Esophagus squamous epithelium (tissue), 5 donors: ENCODE results near the gene BBX. TPM values are rescaled to one million over a fixed set of nuclear protein-coding genes. Genes with fewer than 3 reads are reported as not detected.

Experiments
- DNase-seq: peaks from one replicate; lab custom pipeline; 2025; lab: John Stamatoyannopoulos, UW
- H3K27ac ChIP-seq, 4 donors: fragments of 200-600 bp; sonication (generic); one replicate each; pipeline ENCODE4 v1.5.1; 2016 to 2019; ENCODE audit warnings: mild to moderate bottlenecking in 1 of 4
- H3K27me3 ChIP-seq, 4 donors: fragments of 200-600 bp; sonication (generic); 1 replicate in 3 of 4; 2 replicates in 1 of 4; pipeline versions ENCODE4 v1.5.1 to v1.6.0; 2017 to 2021; ENCODE audit warnings: antibody characterized with exemption in 1 of 4
- H3K36me3 ChIP-seq, 3 donors: fragments of 200-600 bp; sonication (generic); one replicate each; pipeline ENCODE4 v1.5.1; 2016 to 2019
- H3K4me1 ChIP-seq, 3 donors: fragments of 200-600 bp; sonication (generic); one replicate each; pipeline ENCODE4 v1.5.1; 2017 to 2019
- H3K4me3 ChIP-seq, 4 donors: fragments of 200-600 bp; sonication (generic); 1 replicate in 3 of 4; 2 replicates in 1 of 4; pipeline ENCODE4 v1.5.1; 2016 to 2019; ENCODE audit warnings: mild to moderate bottlenecking in 2 of 4, moderate library complexity in 1 of 4
- H3K9me3 ChIP-seq, 3 donors: fragments of 200-600 bp; sonication (generic); one replicate each; pipeline ENCODE4 v1.5.1; 2016 to 2019
- CTCF ChIP-seq, 6 experiments: fragments of 450-650 bp in 4 of 6; fragments of 200-600 bp in 2 of 6; sonication (generic) in 2 of 6; IDR thresholded peaks; one replicate each; pipeline ENCODE4 v1.5.1; 2016 to 2019; ENCODE audit warnings: antibody characterized with exemption in 6 of 6, mild to moderate bottlenecking in 4 of 6, moderate library complexity in 4 of 6
- POLR2A ChIP-seq, 4 donors: fragments of 450-650 bp; IDR thresholded peaks; one replicate each; pipeline ENCODE4 v1.6.1; 2017; ENCODE audit warnings: antibody characterized with exemption in 4 of 4, mild to moderate bottlenecking in 4 of 4, moderate library complexity in 3 of 4
- WGBS, 2 donors: methylation state at CpG; one replicate each; pipeline ENCODE4 v1.1.5; 2018; 5-methylcytosine and 5-hydroxymethylcytosine counted together
- intact Hi-C: fragments of 100-400 bp; cut with DNase I; formaldehyde crosslinking; loops from one replicate; pipeline ENCODE4 v1.15.0; 2022
- total RNA-seq, 4 donors: library from RNA; depleted of rRNA; stranded (reverse); fragments of >200 nt; gene quantifications; one replicate each; pipeline ENCODE4 v1.1.0, GENCODE V29; 2016
- donor health status: DM: yes; HTN: yes; CAD: no.

Gene BBX
- total RNA-seq, 4 donors from 2014 or later = 12.5 to 49.5 (median 35.8) TPM

- DNase-seq = no peak
- no peaks in the 10 kb centered on the region for H3K4me1 ChIP-seq
- no peaks in the 10 kb centered on the region for H3K9me3 ChIP-seq
- no peak for TF ChIP-seq CTCF (IDR thresholded peaks at IDR 0.05)
- no peak overlapping the region for H3K27ac ChIP-seq
- whole genome bisulfite sequencing, 2 donors = 78 to 82% methylated on average over 2 of the region's 2 CpGs
- H3K27me3 ChIP-seq = no peaks in the 10 kb centered on the region
- peaks cover 0 to 25% (median 0%) of the 10 kb centered on the region in 3 donors for H3K36me3 ChIP-seq
- no peak overlapping the region for H3K4me3 ChIP-seq
- intact Hi-C loops = no loop called here
These were observed 195.8 kb downstream of the BBX start for GRCh38 chr3:107718547-107718946.

GRCh38 chr3:107727102-107727501 is 204.3 kb downstream of the BBX start:
- no peak for DNase-seq

DNA sequence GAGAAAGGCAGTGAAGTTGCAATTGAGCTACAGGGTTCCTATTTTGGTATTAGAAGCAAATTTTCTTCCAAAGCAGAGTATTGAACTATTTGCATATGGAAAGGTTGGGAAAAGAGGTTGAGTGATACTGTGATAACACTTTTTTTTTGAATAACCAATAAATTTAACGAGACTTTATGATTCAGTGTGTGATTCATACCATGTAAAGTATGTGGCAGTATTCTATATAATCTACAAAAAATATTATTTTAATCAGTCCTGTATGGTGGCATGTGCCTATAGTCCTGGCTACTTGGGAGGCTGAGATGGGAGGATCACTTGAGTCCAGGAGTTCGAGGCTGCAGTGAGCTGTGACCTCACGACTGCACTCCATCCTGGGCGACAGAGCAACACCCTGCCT is 206.9 kb downstream of the BBX start:
- TF ChIP-seq CTCF (IDR thresholded peaks at IDR 0.05) (no peak), POLR2A (IDR thresholded peaks at IDR 0.05) (no peak)
- WGBS, 2 donors = 90 to 91% methylated on average over 4 of the region's 4 CpGs
- intact Hi-C loops = no loop called here
- Histone ChIP-seq H3K27me3 (no peaks in the 10 kb centered on the region), H3K4me3 (no peak overlapping the region), H3K36me3 (peaks cover 0 to 48% (median 4%) of the 10 kb centered on the region in 3 donors), H3K27ac (no peak overlapping the region), H3K9me3 (no peaks in the 10 kb centered on the region), H3K4me1 (no peaks in the 10 kb centered on the region)
- DNase-seq = no peak

More at GRCh38 chr3:107727102-107727501, 204.3 kb downstream of the BBX start:
- Histone ChIP-seq H3K27ac (no peak overlapping the region), H3K36me3 (peaks cover 0 to 31% (median 4%) of the 10 kb centered on the region in 3 donors), H3K27me3 (no peaks in the 10 kb centered on the region), H3K9me3 (no peaks in the 10 kb centered on the region), H3K4me3 (no peak overlapping the region), H3K4me1 (no peaks in the 10 kb centered on the region)
- WGBS, 2 donors = 86 to 92% methylated on average over 4 of the region's 4 CpGs
- intact Hi-C loops = no loop called here
- no peak for TF ChIP-seq POLR2A (IDR thresholded peaks at IDR 0.05)
- TF ChIP-seq CTCF (IDR thresholded peaks at IDR 0.05) = no peak

GRCh38 chr3:107734317-107734716 is 211.6 kb downstream of the BBX start:
- intact Hi-C loops = no loop called here
- H3K4me1 ChIP-seq = no peaks in the 10 kb centered on the region
- peaks cover 0 to 45% (median 4%) of the 10 kb centered on the region in 3 donors for H3K36me3 ChIP-seq
- no peak for DNase-seq
- TF ChIP-seq CTCF (IDR thresholded peaks at IDR 0.05) (no peak), POLR2A (IDR thresholded peaks at IDR 0.05) (no peak)
- no peak overlapping the region for H3K27ac ChIP-seq
- no peaks in the 10 kb centered on the region for H3K27me3 ChIP-seq
- 72 to 75% methylated on average over 3 of the region's 3 CpGs for WGBS, 2 donors
- H3K9me3 ChIP-seq = no peaks in the 10 kb centered on the region
- H3K4me3 ChIP-seq = no peak overlapping the region

- no peak for TF ChIP-seq POLR2A (IDR thresholded peaks at IDR 0.05)
- TF ChIP-seq CTCF (IDR thresholded peaks at IDR 0.05) = no peak
- no peaks in the 10 kb centered on the region for H3K9me3 ChIP-seq
- no peaks in the 10 kb centered on the region for H3K4me1 ChIP-seq
- no peak overlapping the region for H3K4me3 ChIP-seq
- no peaks in the 10 kb centered on the region for H3K27me3 ChIP-seq
- H3K27ac ChIP-seq = no peak overlapping the region
- intact Hi-C loops = no loop called here
- no peak for DNase-seq
- peaks cover 0 to 28% (median 0%) of the 10 kb centered on the region in 3 donors for H3K36me3 ChIP-seq
These were observed 215.2 kb downstream of the BBX start for GRCh38 chr3:107737914-107738313.
